Stimulated activated CD4-positive, alpha-beta T cell treated with anti-CD3 and anti-CD28 coated beads, Interleukin-15, amount 100 ng/mL, for 48 hours (primary cell): Measurements from ENCODE around the gene BEST3.
"Not testable (repeated sequence)": the region's sequence is repeated elsewhere in the genome, so short reads cannot be mapped to it uniquely, and the experiment has no call there.

Experiments
- DNase-seq, 2 donors: peaks; one replicate each; pipeline ENCODE4 v3.0.0-alpha.2; 2020; ENCODE audit warnings: low read depth in 2 of 2

Gene BEST3

GRCh38 chr12:69648476-69648875, 50.6 kb downstream of the BEST3 start:
- no peak for DNase-seq

- DNase-seq: no peak
Observed at GRCh38 chr12:69647178-69647577, 51.9 kb downstream of the BEST3 start.

- no peak for DNase-seq
Observed at GRCh38 chr12:69645031-69645430, 54.1 kb downstream of the BEST3 start.

- no peak for DNase-seq
Observed at GRCh38 chr12:69644511-69644910, 54.6 kb downstream of the BEST3 start.

- DNase-seq: no peak
Observed at GRCh38 chr12:69642531-69642930, 56.6 kb downstream of the BEST3 start.

- no peak for DNase-seq
Observed at GRCh38 chr12:69641546-69641945, 57.6 kb downstream of the BEST3 start.

GRCh38 chr12:69639400-69640016, 59.6 kb downstream of the BEST3 start:
- peak; percentile 45 to 53 for DNase-seq

GRCh38 chr12:69633061-69633460, 66.0 kb downstream of the BEST3 start:
- DNase-seq: no peak

- no peak for DNase-seq
Observed at GRCh38 chr12:69630191-69630590, 68.9 kb downstream of the BEST3 start.

- no peak for DNase-seq
Observed at GRCh38 chr12:69627501-69627900, 71.6 kb downstream of the BEST3 start.

GRCh38 chr12:69623970-69624369, 75.1 kb downstream of the BEST3 start:
- DNase-seq: no peak

- no peak for DNase-seq
Observed at GRCh38 chr12:69621551-69621950, 77.6 kb downstream of the BEST3 start.

GRCh38 chr12:69620921-69621320, 78.2 kb downstream of the BEST3 start:
- no peak for DNase-seq

GRCh38 chr12:69620077-69620476, 79.0 kb downstream of the BEST3 start:
- DNase-seq: no peak

- DNase-seq: no peak
Observed at GRCh38 chr12:69619050-69619449, 80.1 kb downstream of the BEST3 start.

- no peak for DNase-seq
Observed at GRCh38 chr12:69616025-69616424, 83.1 kb downstream of the BEST3 start.

GRCh38 chr12:69613351-69613750, 85.8 kb downstream of the BEST3 start:
- DNase-seq: no peak

GRCh38 chr12:69610729-69611128, 88.4 kb downstream of the BEST3 start, which contains the start of gene LRRC10:
Gene LRRC10, minus strand, starts transcription at chr12:69610907. Its CDS starts 69 bp downstream, at chr12:69610838.
- DNase-seq: no peak

- no peak for DNase-seq
Observed at GRCh38 chr12:69610126-69610525, 89.0 kb downstream of the BEST3 start.

- DNase-seq: no peak
Observed at GRCh38 chr12:69608114-69608513, 91.0 kb downstream of the BEST3 start.

GRCh38 chr12:69604275-69604674, 94.8 kb downstream of the BEST3 start:
- DNase-seq: not testable (repeated sequence)
